Muscle of leg (tissue), 9 donors: ENCODE data around the gene CLNK. TPM values are rescaled to one million over a fixed set of nuclear protein-coding genes. Genes with fewer than 3 reads are reported as not detected.

ENCODE experiments used
- polyA plus RNA-seq, 8 donors: library from polyadenylated mRNA; unstranded; fragments of 120-200 nt; gene quantifications; one replicate each; pipeline versions ENCODE4 v1.2.1 to v1.2.3, GENCODE V29; 2013; ENCODE audit warnings: inconsistent platforms in 1 of 8, low replicate concordance in 1 of 8; ENCODE audit not compliant: insufficient read length in 8 of 8, insufficient read depth in 1 of 8
- total RNA-seq: library from RNA; stranded (reverse); fragments of 120-200 nt; gene quantifications from one replicate; pipeline ENCODE4 v1.2.4, GENCODE V29; 2013

The CLNK gene
- total and polyA plus RNA-seq, 9 donors, result 0.04 to 0.32 (median 0.21) TPM; not detected in 1

Other genes starting within 250 kb of the CLNK start
- gene ZNF518B, start 227.3 kb downstream of the CLNK start, total RNA-seq, result 22.3 TPM
- gene ZNF518B, start 227.3 kb downstream of the CLNK start, polyA plus RNA-seq, result 10 to 100 TPM in 7 of 8 donors, 1 to 10 TPM in 1; 9.8 to 17.4 (median 13.5) TPM